ENCODE measurements around the gene HOXD13. TPM values are rescaled to one million over a fixed set of nuclear protein-coding genes. Genes with fewer than 3 reads are reported as not detected.
A peak's percentile ranks its signal among the peaks of the same experiment; 100 is the strongest.

The HOXD13 gene
- total and polyA plus RNA-seq, 2 of the 13 experiments (the other 11 are each of a cell fraction or from before 2014, with no cell fraction given) = not detected

- TF ChIP-seq ZNF350 (CRISPR knock-in tag; IDR thresholded peaks at IDR 0.05; ENCODE audit: borderline replicate concordance, low read depth) (peak; percentile 83; the same call in 1 of the 2 replicates), POLR2A (IDR thresholded peaks at IDR 0.05; ENCODE audit: insufficient read depth in 1 of 2, low read depth in 2 of 2, low read length in 2 of 2) (no peak), YEATS2 (CRISPR knock-in tag; IDR thresholded peaks at IDR 0.05; ENCODE audit: borderline replicate concordance) (peak; percentile 29; the same call in 1 of the 2 replicates), ZBTB10 (CRISPR knock-in tag; IDR thresholded peaks at IDR 0.05; ENCODE audit: borderline replicate concordance) (peak; percentile 57; the same call in 1 of the 2 replicates), ZBTB37 (CRISPR knock-in tag; IDR thresholded peaks at IDR 0.05) (no peak), ARNT (IDR thresholded peaks at IDR 0.05) (no peak), ZNF883 (CRISPR knock-in tag; IDR thresholded peaks at IDR 0.05; ENCODE audit: not compliant biosample characterization) (peak; percentile 84), ONECUT2 (CRISPR knock-in tag; IDR thresholded peaks at IDR 0.05) (no peak), ZNF574 (CRISPR knock-in tag; IDR thresholded peaks at IDR 0.05) (peak; percentile 70), SATB2 (CRISPR knock-in tag; IDR thresholded peaks at IDR 0.05) (no peak), MTF2 (CRISPR knock-in tag; IDR thresholded peaks at IDR 0.05; ENCODE audit: borderline replicate concordance) (peak; percentile 81; the same call in 1 of the 2 replicates), ZMYM3 (CRISPR knock-in tag; IDR thresholded peaks at IDR 0.05) (peak; percentile 12; the same call in 1 of the 2 replicates), ZNF891 (CRISPR knock-in tag; IDR thresholded peaks at IDR 0.05) (peak; percentile 97), RXRB (CRISPR knock-in tag; IDR thresholded peaks at IDR 0.05; ENCODE audit: borderline replicate concordance) (peak; percentile 57; the same call in 1 of the 2 replicates), GATAD2A (CRISPR knock-in tag; IDR thresholded peaks at IDR 0.05) (peak; percentile 62), ZNF770 (CRISPR knock-in tag; IDR thresholded peaks at IDR 0.05) (peak; percentile 55; the same call in 1 of the 2 replicates), MXD3 (CRISPR knock-in tag; IDR thresholded peaks at IDR 0.05) (peak; percentile 76; the same call in 1 of the 2 replicates), ERF (CRISPR knock-in tag; IDR thresholded peaks at IDR 0.05) (peak; percentile 87)
Observed at GRCh38 chr2:176140513-176141317, 48.2 kb downstream of the HOXD13 start (continued).

All from HepG2 (cell line).